ENCODE data around the gene OR51A7. TPM values are rescaled to one million over a fixed set of nuclear protein-coding genes. Genes with fewer than 3 reads are reported as not detected.
"Not testable (repeated sequence)": the region's sequence is repeated elsewhere in the genome, so short reads cannot be mapped to it uniquely, and the experiment has no call there.

The OR51A7 gene
- total RNA-seq, 2 experiments from 2014 or later: not detected

DNA sequence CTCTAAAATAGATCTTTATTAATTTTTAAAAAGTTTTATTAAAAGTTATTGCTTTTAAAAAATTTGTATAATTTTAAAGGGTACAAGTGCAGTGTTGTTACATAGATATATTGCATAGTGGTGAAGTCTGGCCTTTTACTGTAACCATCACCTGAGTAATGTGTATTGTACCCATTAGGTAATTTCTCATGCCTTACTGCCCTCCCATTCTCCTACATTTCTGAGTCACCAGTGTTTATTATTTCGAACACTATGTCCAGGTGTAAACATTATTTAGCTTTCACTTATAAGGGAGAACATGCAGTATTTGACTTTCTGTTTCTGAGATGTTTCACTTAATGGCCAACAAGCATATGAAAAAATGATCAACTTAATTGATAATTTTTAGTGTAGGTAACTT lies 18.2 kb downstream of the OR51A7 start:
- H3K27me3 Mint-ChIP-seq: peaks cover 5% of the 10 kb centered on the region
- H3K9me3 Mint-ChIP-seq: no peaks in the 10 kb centered on the region
- H3K36me3 Mint-ChIP-seq: no peaks in the 10 kb centered on the region
- no peaks in the 10 kb centered on the region for H3K4me1 Mint-ChIP-seq
- DNase-seq: no peak
- H3K4me3 Mint-ChIP-seq: no peak overlapping the region
- H3K27ac Mint-ChIP-seq: no peak overlapping the region

DNA sequence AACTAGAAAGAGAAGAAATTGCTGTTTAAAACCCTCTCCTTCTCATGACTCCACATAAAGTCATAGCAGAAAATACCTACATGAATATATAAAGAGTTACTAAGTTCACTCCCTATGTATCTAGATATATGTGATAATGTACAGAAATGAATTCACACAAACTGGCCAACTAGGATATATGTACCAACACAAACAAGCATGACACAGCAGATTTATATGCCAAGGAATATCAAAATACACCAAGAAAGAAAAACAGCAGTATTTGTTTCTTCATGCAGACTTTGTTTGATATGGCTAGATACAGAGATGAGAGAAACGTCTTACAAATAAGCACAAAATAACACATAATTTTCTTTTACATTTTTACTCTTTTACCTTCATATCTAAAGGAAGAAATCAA lies 18.7 kb downstream of the OR51A7 start:
- H3K4me1 Mint-ChIP-seq: no peaks in the 10 kb centered on the region
- peaks cover 5% of the 10 kb centered on the region for H3K27me3 Mint-ChIP-seq
- H3K9me3 Mint-ChIP-seq: no peaks in the 10 kb centered on the region
- no peak overlapping the region for H3K4me3 Mint-ChIP-seq
- DNase-seq: no peak
- H3K36me3 Mint-ChIP-seq: no peaks in the 10 kb centered on the region
- H3K27ac Mint-ChIP-seq: no peak overlapping the region

GRCh38 chr11:4924239-4924638 lies 20.7 kb downstream of the OR51A7 start, which contains the start of gene OR51G1:
Gene OR51G1 (minus strand): TSS chr11:4924339. CDS start chr11:4924339, 0 bp downstream.
- H3K27me3 Mint-ChIP-seq: peaks cover 5% of the 10 kb centered on the region
- no peak within 1 kb of the TSS for H3K27ac Mint-ChIP-seq

GRCh38 chr11:4926608-4927007 lies 23.0 kb downstream of the OR51A7 start:
- Mint-ChIP-seq H3K9me3 (no peaks in the 10 kb centered on the region), H3K27me3 (peaks cover 5% of the 10 kb centered on the region), H3K4me1 (no peaks in the 10 kb centered on the region), H3K4me3 (no peak overlapping the region), H3K27ac (no peak overlapping the region), H3K36me3 (no peaks in the 10 kb centered on the region)
- no peak for DNase-seq

More at GRCh38 chr11:4924239-4924638, 20.7 kb downstream of the OR51A7 start, which contains the start of gene OR51G1:
- Mint-ChIP-seq H3K4me3 (no peak within 1 kb of the TSS), H3K4me1 (no peaks in the 10 kb centered on the region), H3K36me3 (no peaks in the 10 kb centered on the region), H3K9me3 (no peaks in the 10 kb centered on the region)
- DNase-seq: no peak

DNA sequence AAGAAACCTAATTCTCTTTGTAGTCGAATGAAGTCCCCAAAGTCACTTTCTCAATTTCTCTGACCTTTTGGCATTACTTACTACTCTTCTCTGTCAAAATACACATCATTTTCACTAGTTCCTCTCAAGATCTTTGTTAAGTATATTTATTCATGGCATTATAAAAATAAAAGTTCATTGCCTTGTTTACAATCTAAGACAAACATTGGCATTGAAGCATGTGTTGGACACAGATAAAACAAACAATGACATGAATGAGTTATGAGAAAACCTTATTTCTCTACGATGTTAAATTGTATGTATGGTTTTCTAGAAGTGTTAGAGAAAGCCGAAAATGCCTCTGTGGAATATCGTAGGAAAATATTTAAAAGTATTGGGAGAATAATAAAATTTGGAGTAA lies 29.2 kb downstream of the OR51A7 start:
- no peak for DNase-seq
- H3K27ac Mint-ChIP-seq: no peak overlapping the region
- no peak overlapping the region for H3K4me3 Mint-ChIP-seq
- peaks cover 3% of the 10 kb centered on the region for H3K27me3 Mint-ChIP-seq
- H3K4me1 Mint-ChIP-seq: no peaks in the 10 kb centered on the region
- H3K36me3 Mint-ChIP-seq: no peaks in the 10 kb centered on the region
- no peaks in the 10 kb centered on the region for H3K9me3 Mint-ChIP-seq

GRCh38 chr11:4936745-4937144 lies 33.2 kb downstream of the OR51A7 start:
- no peak overlapping the region for H3K27ac Mint-ChIP-seq
- H3K27me3 Mint-ChIP-seq: peaks cover 3% of the 10 kb centered on the region
- DNase-seq: no peak
- H3K36me3 Mint-ChIP-seq: no peaks in the 10 kb centered on the region
- H3K4me3 Mint-ChIP-seq: no peak overlapping the region
- H3K9me3 Mint-ChIP-seq: no peaks in the 10 kb centered on the region
- H3K4me1 Mint-ChIP-seq: no peaks in the 10 kb centered on the region

- H3K27me3 Mint-ChIP-seq: no peaks in the 10 kb centered on the region
- H3K27ac Mint-ChIP-seq: no peak within 1 kb of the TSS
- H3K4me1 Mint-ChIP-seq: no peaks in the 10 kb centered on the region
- DNase-seq: no peak
- H3K9me3 Mint-ChIP-seq: no peaks in the 10 kb centered on the region
- H3K36me3 Mint-ChIP-seq: no peaks in the 10 kb centered on the region
- no peak within 1 kb of the TSS for H3K4me3 Mint-ChIP-seq
Measured at GRCh38 chr11:4947505-4947904, 43.9 kb downstream of the OR51A7 start, which contains the start of gene OR51A4. Gene OR51A4 (minus strand): TSS chr11:4947605. CDS start chr11:4947100, 505 bp downstream.

GRCh38 chr11:4955613-4956012 lies 52.0 kb downstream of the OR51A7 start, which contains the start of gene OR51A2:
Gene OR51A2 (minus strand): TSS chr11:4955713. CDS start chr11:4955713, 0 bp downstream.
- not testable (repeated sequence) for H3K27ac Mint-ChIP-seq, H3K9me3 Mint-ChIP-seq, DNase-seq, H3K4me1 Mint-ChIP-seq, H3K36me3 Mint-ChIP-seq, H3K4me3 Mint-ChIP-seq
- H3K27me3 Mint-ChIP-seq: peaks cover 13% of the 10 kb centered on the region

DNA sequence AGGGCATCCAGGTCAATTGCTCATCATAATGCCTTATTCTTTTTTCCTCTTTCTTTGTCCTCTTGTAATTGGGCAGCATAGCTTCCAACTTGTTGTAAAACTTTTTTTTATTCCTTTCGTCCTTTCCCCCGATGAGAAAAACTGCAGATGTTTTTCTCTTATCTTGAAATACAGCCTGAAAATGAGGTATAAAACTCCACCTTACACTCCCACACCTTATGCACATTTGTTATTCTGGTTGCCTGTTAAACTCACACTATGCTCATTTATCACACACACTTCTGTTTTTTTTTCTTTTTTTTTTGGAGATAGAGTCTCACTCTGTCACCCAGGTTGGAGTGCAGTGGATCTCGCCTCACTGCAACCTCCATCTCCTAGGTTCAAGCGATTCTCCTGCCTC lies 53.8 kb downstream of the OR51A7 start:
- H3K27ac Mint-ChIP-seq: no peak overlapping the region
- H3K4me3 Mint-ChIP-seq: no peak overlapping the region
- H3K9me3 Mint-ChIP-seq: no peaks in the 10 kb centered on the region
- no peaks in the 10 kb centered on the region for H3K36me3 Mint-ChIP-seq
- peaks cover 13% of the 10 kb centered on the region for H3K27me3 Mint-ChIP-seq
- H3K4me1 Mint-ChIP-seq: no peaks in the 10 kb centered on the region
- no peak for DNase-seq

Other genes with a start within 250 kb of the OR51A7 start
- gene OR51E2, start 205.9 kb upstream of the OR51A7 start, total RNA-seq: not detected
- gene MMP26, start 199.0 kb upstream of the OR51A7 start, total RNA-seq: not detected
- not detected for gene OR51F1, start 133.8 kb upstream of the OR51A7 start, total RNA-seq
- not detected for gene OR52R1, start 99.4 kb upstream of the OR51A7 start, total RNA-seq
- not detected for gene OR51F2, start 82.5 kb upstream of the OR51A7 start, total RNA-seq
- not detected for gene OR51S1, start 54.6 kb upstream of the OR51A7 start, total RNA-seq
- gene OR51T1, start 21.9 kb upstream of the OR51A7 start, total RNA-seq: not detected
- gene OR51G2, start 15.6 kb downstream of the OR51A7 start, total RNA-seq: not detected
- not detected for gene OR51G1, start 20.6 kb downstream of the OR51A7 start, total RNA-seq
- gene OR51A4, start 43.8 kb downstream of the OR51A7 start, total RNA-seq: not detected
- gene OR51A2, start 51.9 kb downstream of the OR51A7 start, total RNA-seq: not detected
- not detected for gene OR51L1, start 91.1 kb downstream of the OR51A7 start, total RNA-seq
- not detected for gene OR52J3, start 142.7 kb downstream of the OR51A7 start, total RNA-seq
- gene OR52E2, start 155.8 kb downstream of the OR51A7 start, total RNA-seq: not detected
- gene OR52E1, start 165.8 kb downstream of the OR51A7 start, total RNA-seq: not detected
- gene OR52A5, start 234.6 kb downstream of the OR51A7 start, total RNA-seq: not detected

All from activated naive CD8-positive, alpha-beta T cell treated with anti-CD3 and anti-CD28 coated beads for 36 hours (primary cell).